Placental epithelial cell (primary cell): ENCODE measurements around the gene ADCY5. TPM values are rescaled to one million over a fixed set of nuclear protein-coding genes. Genes with fewer than 3 reads are reported as not detected.

Experiments used
- total RNA-seq: library from RNA; depleted of rRNA; stranded (reverse); fragments of >200 nt; gene quantifications from 2 replicates; pipeline ENCODE4 v1.2.3, GENCODE V29; 2012

ADCY5 gene
- under 0.01 and 0.87 TPM in 2 replicates for total RNA-seq

DNA sequence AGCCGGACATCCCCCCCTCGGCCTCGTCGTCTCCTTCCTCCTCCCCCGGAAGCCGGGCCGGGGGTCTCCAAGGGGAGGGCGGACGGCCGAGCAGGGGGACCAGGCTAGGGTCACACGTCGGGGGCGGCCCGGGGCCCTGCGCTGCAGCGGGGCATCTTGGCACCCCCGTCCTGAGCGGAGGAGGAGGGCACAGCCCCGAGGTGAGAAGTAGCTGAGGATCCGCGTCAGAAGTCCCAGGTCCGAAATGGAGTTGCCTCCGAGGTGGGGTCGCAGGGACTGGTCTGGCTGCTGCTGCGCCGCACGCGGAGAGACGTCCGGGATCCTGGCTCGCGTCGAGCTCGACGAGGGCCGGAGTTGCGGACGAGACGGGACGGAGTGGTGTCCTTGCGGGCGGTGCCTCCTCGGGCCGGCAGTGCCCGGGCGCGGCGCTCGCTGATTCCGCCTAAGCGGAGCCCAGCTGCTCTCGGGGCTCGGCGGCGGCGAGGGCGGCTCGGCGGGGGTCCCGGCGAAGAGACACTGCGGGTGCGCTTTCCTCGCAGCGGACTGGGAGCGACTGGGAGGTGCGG, at the start of gene ADCY5:
Gene ADCY5, minus strand, starts transcription at position 555 of the 566 bp plus-strand sequence. Its CDS starts 545 bp downstream, at position 10.

Other genes with a start within 250 kb of the ADCY5 start
- 20.0 and 29.4 TPM in 2 replicates for gene SEC22A, start 247.1 kb downstream of the ADCY5 start, total RNA-seq
- gene HACD2, start 136.0 kb upstream of the ADCY5 start, total RNA-seq = 95.4 and 123 TPM in 2 replicates